SH-SY5Y (cell line): ENCODE results near the gene NEGR1.

Experiments
- GATA2 ChIP-seq: IDR thresholded peaks from 2 replicates; pipeline ENCODE4 v1.6.1; 2011; ENCODE audit warnings: mild to moderate bottlenecking, low read depth, low read length
- GATA3 ChIP-seq: IDR thresholded peaks from 2 replicates; pipeline ENCODE4 v1.6.1; 2011; ENCODE audit warnings: low read depth, mild to moderate bottlenecking, low read length, moderate library complexity

GRCh38 chr1:71986160-71986559, 296.2 kb downstream of the NEGR1 start:
- TF ChIP-seq GATA2 (no peak), GATA3 (no peak)
